GM18873 (cell line): ENCODE results near the gene LPIN1.
"Not testable (repeated sequence)": the region's sequence is repeated elsewhere in the genome, so short reads cannot be mapped to it uniquely, and the experiment has no call there.

Experiments
- ATAC-seq: cut with Tn5 transposase; IDR thresholded peaks from one replicate; pipeline ENCODE4 v1.9.1; 2021; ENCODE audit warnings: mild to moderate bottlenecking, moderate library complexity, moderate number of reproducible peaks; ENCODE audit not compliant: unreplicated experiment, low FRiP score

LPIN1 gene

DNA sequence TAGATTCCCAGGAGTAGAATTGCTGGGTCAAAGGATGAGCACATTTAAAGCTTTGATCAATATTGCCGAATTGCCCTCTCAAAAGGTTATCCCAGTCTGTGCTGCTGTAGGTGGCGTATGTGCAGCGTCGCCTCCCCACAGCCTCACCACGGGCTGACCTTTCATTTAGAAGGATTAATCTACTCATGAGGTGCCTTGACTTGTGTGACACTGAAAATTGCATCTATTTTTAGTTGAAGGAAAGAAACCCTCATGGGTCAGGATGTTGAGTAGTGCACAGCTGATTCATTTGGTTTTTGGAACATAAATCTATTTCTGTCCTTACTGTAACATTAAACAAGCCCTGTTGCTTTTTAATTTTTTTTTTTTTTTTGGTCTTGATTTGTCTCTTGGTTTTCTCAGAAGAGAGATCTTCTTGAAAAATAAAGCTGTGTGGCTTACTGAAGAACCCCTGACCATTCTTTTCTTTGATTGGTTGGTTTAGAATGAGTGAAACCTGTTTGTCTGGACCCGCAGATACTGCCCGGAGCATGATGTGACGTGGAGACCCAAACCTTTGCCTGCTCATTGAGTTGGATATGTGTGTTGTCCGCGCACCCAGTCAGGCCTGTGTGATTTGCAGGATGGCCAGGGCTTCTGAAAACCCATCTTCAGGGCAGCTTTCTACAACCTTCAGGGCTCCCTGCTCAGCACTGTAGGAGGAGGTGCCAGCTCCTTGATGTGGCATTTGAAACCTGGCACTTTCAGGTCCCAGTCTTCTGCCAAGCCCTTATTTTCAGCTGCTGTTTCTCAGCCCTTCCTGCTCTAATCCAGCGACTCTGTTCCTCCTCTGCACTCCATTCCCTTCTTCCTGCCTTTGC is 61.0 kb downstream of the LPIN1 start:
- no peak for ATAC-seq

DNA sequence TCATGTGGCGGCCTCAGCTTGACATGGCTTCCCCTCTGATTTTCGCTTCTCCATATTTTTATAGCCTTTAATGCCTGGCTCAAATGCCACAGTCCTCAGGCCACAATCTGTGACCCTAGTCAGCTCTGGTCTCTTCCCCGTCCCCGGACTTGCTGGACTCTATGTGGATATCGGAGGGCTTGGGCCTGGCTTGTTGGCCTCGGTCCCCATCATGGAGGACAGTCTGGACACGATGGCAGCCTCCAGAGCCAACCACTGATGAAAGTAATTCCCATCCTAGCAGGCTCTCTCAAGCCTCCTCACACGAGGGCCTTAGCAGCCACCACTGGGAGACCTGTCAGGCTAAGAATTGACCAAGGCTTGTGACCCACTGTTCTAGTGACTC is 61.6 kb downstream of the LPIN1 start:
- ATAC-seq = no peak

DNA sequence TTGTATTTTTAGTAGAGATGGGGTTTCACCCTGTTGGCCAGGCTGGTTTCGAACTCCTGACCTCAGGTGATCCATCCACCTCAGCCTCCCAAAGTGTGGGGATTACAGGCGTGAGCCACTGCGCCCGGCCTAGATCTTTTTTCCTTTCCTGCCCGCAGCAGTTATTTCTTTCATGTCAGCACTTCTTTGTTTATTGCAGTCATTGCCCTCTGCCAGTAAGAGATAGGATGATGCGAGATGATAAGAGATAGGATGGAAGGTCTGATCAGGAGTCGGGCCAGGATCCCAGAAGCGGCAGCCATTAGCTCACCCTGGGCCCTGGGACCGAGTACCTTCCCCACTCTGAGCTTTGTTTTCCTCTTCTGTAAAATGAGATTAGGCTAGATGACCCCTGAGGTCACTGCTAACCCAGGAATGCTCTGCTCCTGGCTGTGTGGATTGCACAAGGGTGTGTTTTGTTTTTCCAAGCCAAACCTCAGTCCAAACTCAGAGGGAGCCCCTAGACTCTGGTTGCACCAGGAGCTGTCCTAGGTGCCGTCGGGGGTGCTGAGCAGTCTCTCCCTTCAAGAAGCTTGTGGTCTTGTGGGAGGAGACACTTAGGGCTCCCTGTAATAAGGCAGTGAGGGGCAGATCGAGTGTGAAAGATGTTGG is 63.3 kb downstream of the LPIN1 start:
- ATAC-seq = no peak

DNA sequence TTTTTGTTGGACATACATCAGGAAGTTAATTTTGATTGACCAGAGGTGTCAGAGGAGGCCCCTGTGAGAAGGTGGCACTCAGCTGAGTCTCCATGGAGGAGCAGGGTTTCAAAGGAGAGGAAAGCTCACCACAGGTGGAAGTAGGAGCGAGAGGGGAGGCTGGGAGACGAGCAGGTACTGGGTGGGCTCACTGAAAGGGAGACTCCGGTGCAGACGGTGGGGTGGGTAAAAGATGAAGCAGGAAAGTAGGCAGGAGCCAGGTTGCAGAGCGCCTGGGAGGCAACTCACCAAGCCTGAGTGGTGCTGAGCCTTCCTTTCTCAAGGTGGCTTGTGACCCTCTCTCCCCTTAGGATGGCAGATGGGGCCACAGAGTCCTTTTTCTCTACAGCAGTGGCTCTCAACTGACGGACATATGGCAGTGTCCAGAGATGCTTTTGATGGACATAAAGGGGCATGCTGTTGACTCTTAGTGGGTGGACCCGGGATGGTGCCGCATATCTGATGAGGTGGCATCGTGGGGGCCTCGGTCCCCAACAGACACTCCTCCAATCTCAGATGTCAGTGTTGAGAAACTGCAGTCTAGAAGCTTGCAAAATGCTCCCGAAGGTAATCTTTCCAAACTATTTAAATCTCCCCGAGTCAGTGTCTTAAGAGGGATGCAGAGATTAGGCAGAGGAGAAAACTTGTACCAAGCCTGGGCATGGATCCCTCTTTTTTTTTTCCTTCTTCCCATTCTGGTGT is 64.0 kb downstream of the LPIN1 start:
- ATAC-seq = no peak

DNA sequence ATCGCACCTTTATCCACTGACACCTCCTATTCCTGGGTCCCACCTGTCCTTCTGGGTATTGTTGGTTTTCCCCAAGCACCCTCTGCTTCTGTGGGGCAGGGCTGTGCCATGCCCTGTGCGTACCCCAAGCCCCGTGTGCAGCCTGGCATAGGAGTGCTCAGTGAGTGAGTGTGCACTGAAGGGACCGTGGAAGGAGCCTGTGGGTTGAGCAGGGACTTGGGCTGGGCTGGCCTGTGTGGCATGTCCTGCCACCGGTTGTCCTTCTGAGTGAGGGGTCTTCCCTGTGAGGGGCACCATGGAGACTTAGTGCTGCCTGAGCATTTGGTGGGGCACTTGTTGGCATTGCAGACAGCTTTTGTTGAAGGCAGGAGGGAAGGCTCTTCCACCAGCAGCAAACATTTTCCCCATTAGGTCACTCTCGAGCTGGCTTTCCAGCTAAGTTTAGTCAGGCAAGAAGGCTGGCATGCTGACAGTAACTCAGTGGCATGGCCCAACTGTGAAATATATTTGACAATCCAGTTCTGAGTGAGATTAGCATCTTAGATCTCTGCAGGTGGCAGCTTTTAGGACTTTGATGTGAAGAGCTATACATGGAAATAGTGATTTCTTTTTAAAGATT is 64.7 kb downstream of the LPIN1 start:
- ATAC-seq = no peak

DNA sequence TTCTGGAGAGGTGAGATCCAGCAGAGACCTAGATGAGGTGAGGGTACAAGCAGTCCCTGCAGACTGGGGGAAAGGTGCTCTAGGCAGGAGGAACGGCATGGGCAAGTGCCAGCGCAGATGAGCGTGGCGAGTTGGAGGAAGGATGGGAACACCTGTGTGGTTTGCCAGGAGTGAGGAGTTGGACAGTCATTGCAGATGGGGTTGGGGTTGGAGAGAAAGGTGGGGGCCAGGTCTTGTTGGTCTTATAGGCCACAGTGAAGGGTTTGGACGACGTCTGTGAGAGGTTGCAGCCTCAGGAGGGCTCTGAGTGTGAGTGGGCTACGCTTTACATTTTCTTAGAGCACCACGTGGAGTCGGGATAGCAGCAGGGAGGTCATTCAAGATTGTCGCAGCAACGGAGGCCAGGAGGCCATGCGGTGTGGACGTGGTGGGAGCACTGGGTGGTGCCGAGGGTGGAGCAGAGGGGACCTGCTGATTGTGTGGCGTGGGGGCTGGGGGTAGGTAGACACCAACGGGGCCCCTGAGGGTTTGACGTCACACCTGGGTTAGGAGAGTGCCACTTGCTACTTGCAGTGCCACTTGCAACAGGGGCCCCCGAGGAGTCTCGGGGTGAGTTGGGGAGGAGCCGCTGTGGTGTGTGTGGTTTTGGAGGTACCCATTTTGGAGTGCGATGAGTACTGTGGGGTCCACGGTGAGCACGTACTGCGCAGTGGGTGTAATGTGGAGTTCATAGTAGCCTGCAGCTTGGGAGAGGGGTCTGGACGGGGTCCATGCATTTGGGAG is 66.2 kb downstream of the LPIN1 start:
- no peak for ATAC-seq

DNA sequence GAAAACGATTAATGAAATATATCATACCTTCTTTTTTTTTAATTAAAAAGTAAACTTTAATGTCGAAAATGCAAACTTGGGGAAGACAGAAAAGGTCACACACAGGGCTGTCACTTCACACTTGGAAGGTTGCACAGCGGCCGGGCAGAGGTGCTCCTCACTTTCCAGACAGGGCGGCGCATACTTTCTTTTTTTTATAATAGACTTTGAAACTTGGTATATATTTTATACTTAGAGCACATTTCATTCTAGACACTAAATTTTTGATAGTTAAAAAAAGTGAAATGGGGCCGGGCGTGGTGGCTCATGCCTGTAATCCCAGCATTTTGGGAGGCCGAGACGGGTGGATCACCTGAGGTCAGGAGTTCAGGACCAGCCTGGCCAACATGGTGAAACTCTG is 66.9 kb downstream of the LPIN1 start:
- not testable (repeated sequence) for ATAC-seq

DNA sequence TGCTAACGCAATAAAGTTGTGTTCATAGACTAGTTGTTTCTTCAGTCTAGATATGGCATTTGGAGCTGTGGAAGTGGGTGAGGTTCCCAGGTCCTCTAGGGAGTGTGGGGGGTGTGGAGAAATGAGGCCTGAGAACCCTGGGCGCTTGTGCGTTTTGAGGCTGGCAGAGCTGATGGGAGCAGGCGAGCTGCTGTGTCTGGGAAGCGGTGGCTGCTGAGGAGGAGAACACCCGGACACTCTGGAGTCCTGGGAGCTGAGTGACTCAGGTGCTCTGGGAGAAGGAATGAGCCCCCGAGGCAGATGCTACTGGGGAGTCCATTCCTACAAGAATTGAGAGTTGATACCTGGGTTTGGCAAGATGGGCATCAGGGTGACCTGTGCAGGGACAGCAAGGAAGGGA is 67.5 kb downstream of the LPIN1 start:
- no peak for ATAC-seq

DNA sequence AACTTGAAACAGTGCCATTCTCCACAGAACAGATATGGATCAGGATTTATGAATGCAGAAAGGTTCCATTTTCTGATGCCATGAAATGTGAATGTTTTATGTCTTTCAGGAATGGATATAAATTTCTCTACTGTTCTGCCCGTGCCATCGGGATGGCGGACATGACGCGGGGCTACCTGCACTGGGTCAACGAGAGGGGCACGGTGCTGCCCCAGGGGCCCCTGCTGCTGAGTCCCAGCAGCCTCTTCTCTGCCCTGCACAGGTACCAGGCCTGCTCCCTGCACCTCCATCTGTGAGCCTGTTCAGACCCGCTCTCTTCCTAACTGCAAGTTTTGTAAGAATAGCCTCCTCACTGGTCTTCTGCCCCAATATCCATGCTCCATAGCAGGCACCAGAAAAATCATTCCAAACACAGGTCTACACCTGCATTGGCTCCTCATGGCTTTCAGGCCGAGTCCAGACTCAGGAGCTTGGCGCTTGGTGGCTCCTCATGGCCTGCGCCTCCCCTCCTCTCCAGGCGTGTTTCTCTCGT is 68.6 kb downstream of the LPIN1 start:
- ATAC-seq = no peak

DNA sequence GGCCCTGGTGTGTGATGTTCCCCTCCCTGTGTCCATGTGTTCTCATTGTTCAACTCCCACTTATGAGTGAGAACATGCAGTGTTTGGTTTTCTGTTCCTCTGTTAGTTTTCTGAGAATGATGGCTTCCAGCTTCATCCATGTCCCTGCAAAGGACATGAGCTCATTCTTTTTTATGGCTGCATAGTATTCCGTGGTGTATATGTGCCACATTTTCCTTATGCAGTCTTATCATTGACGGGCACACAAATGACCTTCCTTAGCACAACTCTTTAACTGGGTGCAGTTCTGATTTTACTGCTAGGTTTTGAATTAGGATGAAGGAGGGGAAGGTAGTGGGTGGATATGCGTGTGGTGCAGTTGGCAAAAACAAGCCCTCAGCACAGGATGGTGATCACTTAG is 70.5 kb downstream of the LPIN1 start:
- ATAC-seq = not testable (repeated sequence)

DNA sequence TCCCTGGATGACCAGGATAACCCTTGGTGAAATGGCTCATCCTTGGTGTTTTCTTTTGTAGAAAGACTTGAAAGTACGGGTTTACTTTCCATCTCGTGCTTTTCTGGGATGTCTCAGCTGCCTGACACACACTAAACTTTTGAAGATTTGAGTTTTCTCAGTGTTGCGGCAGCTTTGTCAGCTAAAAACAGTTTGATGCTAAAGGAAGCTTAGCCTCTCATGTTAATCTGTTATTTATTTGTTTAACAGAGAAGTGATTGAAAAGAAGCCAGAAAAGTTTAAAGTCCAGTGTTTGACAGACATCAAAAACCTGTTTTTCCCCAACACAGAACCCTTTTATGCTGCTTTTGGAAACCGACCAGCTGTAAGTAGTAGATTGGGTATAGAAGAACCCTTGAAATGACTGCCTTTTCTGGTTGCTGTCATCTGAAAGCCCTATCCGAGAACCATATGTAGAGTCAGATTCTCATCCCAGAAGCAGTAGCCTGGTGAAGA is 72.8 kb downstream of the LPIN1 start:
- no peak for ATAC-seq

DNA sequence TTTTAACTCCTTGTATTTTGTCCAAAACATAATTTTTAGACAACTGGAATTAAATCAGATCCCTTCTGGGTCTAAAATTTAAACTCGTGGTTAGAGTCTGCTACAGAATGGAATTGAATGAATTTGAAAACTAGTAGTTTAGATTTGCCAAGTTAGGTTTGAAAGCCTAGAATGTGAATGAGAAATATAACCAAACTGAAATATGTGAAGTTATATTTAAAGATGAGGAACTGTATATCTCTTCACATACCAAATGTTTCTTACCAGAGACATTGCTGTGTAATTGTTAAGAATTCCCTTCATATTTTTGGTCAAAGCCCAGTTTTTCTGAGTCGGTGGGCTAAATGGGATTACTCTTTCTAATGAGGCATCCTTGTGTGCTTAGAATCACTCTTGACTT is 74.2 kb downstream of the LPIN1 start:
- ATAC-seq = no peak

DNA sequence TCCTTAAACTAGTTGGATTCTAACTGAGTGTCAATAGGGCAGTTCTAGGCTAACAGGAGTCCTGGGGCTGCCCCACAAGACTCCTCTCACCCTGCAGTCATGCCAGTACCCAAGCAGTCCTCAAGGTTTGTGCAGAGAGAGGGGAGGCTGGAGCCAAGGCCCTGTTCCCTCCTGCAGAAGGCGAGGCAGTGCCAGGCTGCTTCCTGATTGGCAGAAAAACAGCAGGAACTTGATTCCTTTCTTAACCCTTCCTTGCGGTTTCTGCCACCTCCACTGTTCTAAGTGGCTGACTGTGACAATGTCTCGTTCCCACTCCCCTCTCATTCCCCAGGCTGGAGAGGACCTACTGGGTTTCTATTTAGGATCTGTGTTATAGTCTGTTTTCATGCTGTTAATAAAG is 75.3 kb downstream of the LPIN1 start:
- ATAC-seq = no peak

DNA sequence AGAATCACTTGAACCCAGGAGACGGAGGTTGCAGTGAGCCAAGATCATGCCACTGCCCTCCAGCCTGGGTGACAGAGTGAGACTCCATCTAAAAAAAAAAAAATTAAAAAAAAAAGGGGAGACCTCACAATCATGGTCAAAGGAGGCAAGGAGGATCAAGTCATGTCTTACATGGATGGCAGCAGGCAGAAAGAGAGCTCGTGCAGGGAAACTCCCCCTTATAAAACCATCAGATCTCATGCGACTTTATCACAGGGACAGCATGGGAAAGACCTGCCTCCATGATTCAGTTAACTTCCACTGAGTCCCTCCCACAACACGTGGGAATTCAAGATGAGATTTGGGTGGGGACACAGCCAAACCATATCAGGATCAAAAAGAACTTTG is 75.9 kb downstream of the LPIN1 start:
- not testable (repeated sequence) for ATAC-seq

DNA sequence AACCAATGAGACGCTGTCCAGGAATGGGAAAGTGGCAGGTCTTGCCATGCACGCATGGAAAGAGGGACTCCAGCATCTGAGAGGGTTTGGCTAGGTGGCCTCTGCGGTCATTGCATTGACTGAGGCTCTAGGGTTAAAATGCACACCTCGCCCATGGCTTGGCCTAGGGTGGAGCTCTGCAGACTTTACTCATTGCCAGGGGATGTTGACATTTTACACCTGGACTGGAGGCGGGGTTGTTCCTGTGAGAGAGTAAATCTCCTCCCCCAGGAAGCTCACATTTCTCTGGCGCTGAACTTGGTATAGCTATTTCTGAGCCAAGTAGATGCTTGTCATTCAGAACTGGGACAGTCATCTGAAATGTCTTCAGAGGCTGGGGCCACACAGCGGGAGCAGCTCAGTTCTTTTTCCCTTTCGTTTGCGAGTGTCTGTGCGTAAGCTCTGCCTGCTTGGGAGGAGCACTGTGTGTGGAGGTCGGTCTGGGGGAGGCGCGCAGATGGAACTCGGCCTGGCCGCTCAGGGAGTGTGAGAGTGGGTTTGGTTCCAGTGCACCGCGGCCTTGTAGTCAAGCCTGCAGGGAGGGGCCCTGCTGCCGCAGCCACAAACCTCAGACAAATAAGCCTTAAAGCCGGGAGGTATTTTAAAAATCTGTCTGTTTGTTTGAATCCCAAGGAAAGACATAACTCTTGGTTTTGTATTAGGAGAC is 76.5 kb downstream of the LPIN1 start:
- no peak for ATAC-seq

DNA sequence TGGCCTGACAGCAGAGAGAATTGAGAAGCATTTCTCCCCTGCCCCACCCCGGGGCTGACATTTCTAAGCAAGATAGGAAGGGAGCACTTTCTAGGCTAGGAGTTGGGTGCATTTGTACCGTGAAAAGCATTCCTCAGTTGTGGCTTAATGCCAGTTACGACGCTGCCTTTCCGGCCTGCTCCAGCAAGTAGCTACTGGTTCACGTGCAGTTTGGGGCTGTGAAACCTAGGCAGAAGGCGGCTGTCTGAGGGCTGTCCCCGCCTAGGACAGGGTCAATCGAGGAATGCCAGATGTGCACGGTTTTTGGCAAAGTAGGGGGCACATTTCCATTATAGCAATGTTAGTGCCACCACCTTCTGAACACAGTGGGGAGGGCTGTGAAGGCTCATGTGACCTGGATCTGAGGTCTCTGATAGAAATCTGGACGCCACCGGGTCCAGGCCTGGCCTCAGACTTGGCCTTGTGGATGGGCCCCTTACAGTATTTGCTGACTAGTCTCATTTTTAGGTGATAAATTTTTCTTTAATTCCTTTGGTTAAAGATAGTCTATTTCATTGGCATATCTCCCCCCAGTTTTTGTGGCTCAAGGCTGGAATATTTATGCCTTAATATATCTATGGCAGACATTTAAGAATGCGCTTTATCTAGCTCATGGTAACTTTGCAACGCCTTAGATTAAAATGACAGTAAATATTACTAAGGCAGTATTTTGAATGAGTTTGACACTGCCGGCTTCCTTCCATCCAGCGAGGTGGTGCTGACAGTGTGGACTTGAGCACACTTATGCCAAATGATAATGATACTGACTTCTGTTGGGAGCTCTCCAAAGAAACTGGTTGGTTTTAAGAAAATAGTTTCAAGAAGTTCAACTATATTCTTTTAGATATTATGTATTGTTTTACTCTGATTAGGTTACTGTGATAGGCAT is 78.7 kb downstream of the LPIN1 start:
- no peak for ATAC-seq

DNA sequence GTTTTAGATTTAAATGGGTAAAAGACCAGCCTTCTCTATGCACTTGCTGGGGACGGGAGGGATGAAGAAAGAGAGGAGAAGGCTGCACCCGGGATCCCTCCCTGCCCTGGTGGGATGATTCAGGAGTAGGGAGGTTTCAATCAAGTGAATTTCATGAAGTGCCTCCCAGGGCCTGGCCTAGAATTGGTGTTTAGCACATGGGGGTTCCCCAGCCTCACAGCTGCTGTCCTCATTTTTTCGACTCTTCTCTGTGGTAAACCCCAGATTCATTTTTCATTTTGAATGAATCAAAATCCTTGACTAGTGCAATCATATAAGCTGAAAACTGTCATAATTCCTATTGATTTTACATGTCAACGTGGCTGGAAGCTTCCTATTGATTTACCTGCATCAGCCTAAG is 81.1 kb downstream of the LPIN1 start:
- ATAC-seq = no peak

DNA sequence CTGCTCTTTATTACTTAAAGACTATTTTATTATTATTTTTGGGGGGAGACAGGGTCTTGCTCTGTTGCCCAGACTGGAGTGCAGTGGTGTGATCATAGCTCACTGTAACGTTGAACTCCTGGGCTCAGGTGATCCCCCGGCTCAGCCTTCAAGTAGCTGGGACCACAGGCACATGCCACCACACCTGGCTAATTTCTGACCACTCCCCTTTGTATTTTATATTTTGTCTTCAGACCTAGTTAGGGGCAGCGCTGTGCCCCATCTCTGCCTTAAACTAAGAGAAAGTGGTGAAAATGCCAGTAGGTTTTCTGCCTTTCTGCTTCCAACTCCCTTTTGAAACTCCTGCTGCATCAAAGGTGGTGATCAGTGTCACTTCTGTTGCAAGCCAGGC is 82.5 kb downstream of the LPIN1 start:
- no peak for ATAC-seq
